HepG2 (cell line): ENCODE results near the gene MOV10L1. TPM values are rescaled to one million over a fixed set of nuclear protein-coding genes. Genes with fewer than 3 reads are reported as not detected.

Source experiments
- ATAC-seq: fragments of 200-7000 bp; cut with Tn5 transposase; 3 replicates; pipeline ENCODE4 v1.9.1; 2020; ENCODE audit warnings: mild to moderate bottlenecking, moderate library complexity
- BruUV-seq: library from RNA; stranded (reverse); fragments of 400-500 nt; replicated peaks from 2 replicates; lab custom pipeline; 2021; lab: Mats Ljungman, UMichigan
- CTCF ChIA-PET: fragments of 300-600 bp; formaldehyde crosslinking; extraction: SDS; loops from one replicate; lab custom pipeline; 2021; ENCODE audit warnings: low total read pairs, inconsistent platforms, low intra/inter-chr PET ratio; lab: Yijun Ruan, JAX
- POLR2A ChIA-PET: fragments of 350-600 bp; sonication (Branson Sonifier 250); formaldehyde crosslinking; loops from one replicate; lab custom pipeline; 2020; ENCODE audit warnings: antibody characterized with exemption, inconsistent platforms; lab: Yijun Ruan, JAX
- DNase-seq: peaks from one replicate; pipeline ENCODE4 v3.0.0-alpha.2; 2015; ENCODE audit warnings: low spot score
- FAIRE-seq: peaks from 3 replicates; lab custom pipeline; 2011; peaks lifted over from hg19 to GRCh38; lab: Jason Lieb, UNC
- H2AFZ ChIP-seq: one replicate; pipeline ENCODE4 v1.6.1; 2011; ENCODE audit warnings: low read length, inconsistent platforms
- H3K27ac ChIP-seq: fragments of 300-600 bp; 3 replicates; pipeline ENCODE4 v1.8.0; 2011; ENCODE audit warnings: mixed run types, mild to moderate bottlenecking, mixed read lengths, low read length, inconsistent platforms; ENCODE audit not compliant: insufficient read depth; ENCODE audit errors: extremely low read length
- H3K27me3 ChIP-seq, 2 experiments: fragments of 200-600 bp in 1 of 2; 2 replicates in 1 of 2; 3 replicates in 1 of 2; pipeline versions ENCODE4 v1.6.0 to v1.8.0; 2011; ENCODE audit warnings: low read length in 2 of 2, mild to moderate bottlenecking in 2 of 2, moderate library complexity in 2 of 2, inconsistent platforms in 1 of 2; ENCODE audit not compliant: insufficient read depth in 2 of 2, control insufficient read depth in 1 of 2
- H3K36me3 ChIP-seq, 2 experiments: fragments of 200-600 bp in 1 of 2; replicated peaks in 1 of 2; 2 replicates in 1 of 2; 3 replicates in 1 of 2; pipeline versions ENCODE4 v1.5.1 to v1.8.0; 2011; ENCODE audit warnings: low read length in 2 of 2, inconsistent platforms in 1 of 2; ENCODE audit not compliant: insufficient read depth in 2 of 2, control insufficient read depth in 1 of 2
- H3K4me1 ChIP-seq: 2 replicates; pipeline ENCODE4 v1.5.1; 2012; ENCODE audit warnings: low read length, inconsistent platforms; ENCODE audit not compliant: insufficient read depth
- H3K4me2 ChIP-seq: 2 replicates; pipeline ENCODE4 v1.6.0; 2011; ENCODE audit warnings: low read depth, low read length, inconsistent platforms
- H3K4me3 ChIP-seq, 3 experiments: fragments of 200-600 bp in 1 of 3; sonication (generic), shearing (Covaris generic) in 1 of 3; replicated peaks in 1 of 3; 2 replicates each; pipeline ENCODE4 v1.5.1; 2011 to 2016; ENCODE audit warnings: low read length in 3 of 3, inconsistent platforms in 2 of 3, low read depth in 2 of 3, mild to moderate bottlenecking in 2 of 3, control low read depth in 1 of 3, mixed read lengths in 1 of 3; ENCODE audit not compliant: insufficient read depth in 1 of 3
- H3K79me2 ChIP-seq: one replicate; pipeline ENCODE4 v1.6.1; 2011; ENCODE audit warnings: low read length, inconsistent platforms; ENCODE audit not compliant: insufficient read depth
- H3K9ac ChIP-seq: 2 replicates; pipeline ENCODE4 v1.6.0; 2011; ENCODE audit warnings: mild to moderate bottlenecking, low read depth, low read length, inconsistent platforms; ENCODE audit not compliant: insufficient read depth
- H3K9me3 ChIP-seq: 2 replicates; pipeline ENCODE4 v1.5.1; 2012; ENCODE audit warnings: mild to moderate bottlenecking, low read length
- H4K20me1 ChIP-seq: 2 replicates; pipeline ENCODE4 v1.6.0; 2011; ENCODE audit warnings: inconsistent platforms, mild to moderate bottlenecking, low read length, moderate library complexity; ENCODE audit not compliant: insufficient read depth
- CBX5 ChIP-seq: sonication (generic); formaldehyde crosslinking; IDR thresholded peaks from 2 replicates; pipeline ENCODE4 v1.4.0; 2020; ENCODE audit warnings: missing genetic modification reagents, borderline replicate concordance
- REL ChIP-seq: sonication (generic); formaldehyde crosslinking; conservative IDR thresholded peaks from 2 replicates; pipeline ENCODE4 v1.8.0; 2022; ENCODE audit warnings: mild to moderate bottlenecking, missing genetic modification reagents, moderate library complexity
- RNF219 ChIP-seq: sonication (generic); formaldehyde crosslinking; IDR thresholded peaks from 2 replicates; pipeline ENCODE4 v1.5.0; 2020; ENCODE audit warnings: mild to moderate bottlenecking, missing genetic modification reagents
- SP140L ChIP-seq: sonication (generic); formaldehyde crosslinking; IDR thresholded peaks from 2 replicates; pipeline ENCODE4 v1.4.0; 2020; ENCODE audit warnings: missing genetic modification reagents, borderline replicate concordance
- TEAD2 ChIP-seq: sonication (generic); formaldehyde crosslinking; IDR thresholded peaks from 2 replicates; pipeline ENCODE4 v1.9.0; 2021; ENCODE audit warnings: missing genetic modification reagents
- THRA ChIP-seq: sonication (generic); formaldehyde crosslinking; IDR thresholded peaks from 2 replicates; pipeline ENCODE4 v1.4.0; 2020; ENCODE audit warnings: missing genetic modification reagents, borderline replicate concordance
- ZFP82 ChIP-seq: sonication (generic); formaldehyde crosslinking; IDR thresholded peaks from 2 replicates; pipeline ENCODE4 v1.5.1; 2020; ENCODE audit warnings: mild to moderate bottlenecking, missing genetic modification reagents, borderline replicate concordance
- ZSCAN20 ChIP-seq: sonication (generic); formaldehyde crosslinking; IDR thresholded peaks from 2 replicates; pipeline ENCODE4 v1.4.0; 2020; ENCODE audit warnings: missing genetic modification reagents, mild to moderate bottlenecking, borderline replicate concordance
- WGBS: methylation state at CpG from one replicate; pipeline ENCODE4 v1.1.6; 2017; ENCODE audit warnings: low lambda C conversion rate; 5-methylcytosine and 5-hydroxymethylcytosine counted together
- in situ Hi-C: cut with HindIII; loops from 2 replicates; pipeline ENCODE4 v1.10.0; 2017; ENCODE audit warnings: low pct_unique_long_range_greater_than_20kb; ENCODE audit not compliant: extremely low pct_ligation_motif_present
- intact Hi-C: fragments of 100-400 bp; cut with micrococcal nuclease; formaldehyde crosslinking; loops from one replicate; pipeline ENCODE4 v1.10.0; 2022; ENCODE audit not compliant: unreplicated experiment
- polyA plus RNA-seq, 8 experiments: library from polyadenylated mRNA; depleted of rRNA in 3 of 8; stranded (reverse) in 7 of 8; unstranded in 1 of 8; fragments of >200 nt; fragmentation: Illumina TruSeq in 4 of 8; extraction: Trizol in 4 of 8; gene quantifications; 2 replicates each; pipeline versions ENCODE4 v1.2.1 to v1.2.3, GENCODE V29; 2011 to 2016; ENCODE audit warnings: low read depth in 4 of 8, missing spikeins in 1 of 8, mixed read lengths in 1 of 8; ENCODE audit not compliant: insufficient read depth in 1 of 8
- total RNA-seq, 5 experiments: library from RNA; depleted of rRNA; stranded (reverse); fragments of >200 nt; fragmentation: Illumina TruSeq; extraction: Trizol; gene quantifications; 2 replicates each; pipeline ENCODE4 v1.2.3, GENCODE V29; 2016; ENCODE audit warnings: low read depth in 1 of 5

MOV10L1 gene
- total and polyA plus RNA-seq, 2 of the 13 experiments (the other 11 are each of a cell fraction or from before 2014, with no cell fraction given): 0.11 to 0.12 TPM

GRCh38 chr22:50067244-50067643 lies 22.6 kb upstream of the MOV10L1 start:
- no peak for TF ChIP-seq SP140L
- no peak for TF ChIP-seq REL
- no peak for TF ChIP-seq THRA (CRISPR knock-in tag)
- no peak for TF ChIP-seq ZSCAN20 (CRISPR knock-in tag)
- TF ChIP-seq TEAD2 (CRISPR knock-in tag): no peak
- no peak for TF ChIP-seq ZFP82
- no peak for TF ChIP-seq CBX5 (CRISPR knock-in tag)
- no peak for TF ChIP-seq RNF219
- no peak overlapping the region for H3K9ac ChIP-seq
- peaks cover 2 to 24% of the 10 kb centered on the region in 2 experiments; a peak in 4 of 5 replicates for H3K27me3 ChIP-seq
- no peak overlapping the region for H3K4me2 ChIP-seq
- H2AFZ ChIP-seq: no peak overlapping the region
- H3K36me3 ChIP-seq: no peaks in the 10 kb centered on the region
- no peak overlapping the region for H3K4me3 ChIP-seq
- no peak for FAIRE-seq
- no peak for ATAC-seq
- intact Hi-C loops: no loop called here
- BruUV-seq: no TSS peak
- no peaks in the 10 kb centered on the region for H4K20me1 ChIP-seq
- ChIA-PET CTCF (no interaction called here), POLR2A (no interaction called here)
- in situ Hi-C loops: no loop called here
- no peaks in the 10 kb centered on the region for H3K9me3 ChIP-seq
- no peaks in the 10 kb centered on the region for H3K79me2 ChIP-seq
- WGBS: 26% methylated on average over 8 of the region's 8 CpGs
- no peak for DNase-seq
- H3K4me1 ChIP-seq: no peaks in the 10 kb centered on the region
- no peak overlapping the region for H3K27ac ChIP-seq
